HepG2 (cell line): ENCODE data around the gene LAMTOR2. TPM values are rescaled to one million over a fixed set of nuclear protein-coding genes. Genes with fewer than 3 reads are reported as not detected.

Experiments used
- AHR ChIP-seq: IDR thresholded peaks from 2 replicates; pipeline ENCODE4 v1.6.1; 2018; ENCODE audit warnings: missing genetic modification reagents, missing compliant biosample characterization
- ARNT2 ChIP-seq: sonication (generic); formaldehyde crosslinking; IDR thresholded peaks from 2 replicates; pipeline ENCODE4 v1.8.0; 2022; ENCODE audit warnings: mild to moderate bottlenecking, low read depth, missing genetic modification reagents, moderate library complexity
- CEBPG ChIP-seq: IDR thresholded peaks from 2 replicates; pipeline ENCODE4 v1.6.1; 2016
- CHD4 ChIP-seq: fragments of 200-600 bp; sonication (generic); IDR thresholded peaks from 2 replicates; pipeline ENCODE4 v1.7.0; 2017; ENCODE audit warnings: mild to moderate bottlenecking, low read length, borderline replicate concordance
- DMAP1 ChIP-seq: IDR thresholded peaks from 2 replicates; pipeline ENCODE4 v1.6.1; 2016
- HOXA3 ChIP-seq: sonication (generic); formaldehyde crosslinking; IDR thresholded peaks from 2 replicates; pipeline ENCODE4 v1.5.0; 2020; ENCODE audit warnings: missing genetic modification reagents
- ISL2 ChIP-seq: sonication (generic); formaldehyde crosslinking; IDR thresholded peaks from 2 replicates; pipeline ENCODE4 v1.5.0; 2020; ENCODE audit warnings: missing genetic modification reagents
- JUND ChIP-seq: sonication (generic); formaldehyde crosslinking; IDR thresholded peaks from 2 replicates; pipeline ENCODE4 v1.8.0; 2022; ENCODE audit warnings: mild to moderate bottlenecking, missing genetic modification reagents
- KDM2A ChIP-seq: sonication (generic); formaldehyde crosslinking; IDR thresholded peaks from 2 replicates; pipeline ENCODE4 v1.4.0; 2020; ENCODE audit warnings: low read depth, missing genetic modification reagents, borderline replicate concordance
- MAF1 ChIP-seq: sonication (generic); formaldehyde crosslinking; IDR thresholded peaks from 2 replicates; pipeline ENCODE4 v1.5.0; 2020; ENCODE audit warnings: missing genetic modification reagents, borderline replicate concordance
- NFATC3 ChIP-seq: sonication (generic); formaldehyde crosslinking; IDR thresholded peaks from 2 replicates; pipeline ENCODE4 v1.5.1; 2020; ENCODE audit warnings: mild to moderate bottlenecking, missing genetic modification reagents
- NFKB2 ChIP-seq: sonication (generic); formaldehyde crosslinking; IDR thresholded peaks from 2 replicates; pipeline ENCODE4 v1.4.0; 2020; ENCODE audit warnings: missing genetic modification reagents, borderline replicate concordance
- SMYD3 ChIP-seq: sonication (generic); formaldehyde crosslinking; IDR thresholded peaks from 2 replicates; pipeline ENCODE4 v1.8.1; 2023; ENCODE audit warnings: mild to moderate bottlenecking, missing genetic modification reagents
- TARDBP ChIP-seq: sonication (generic); formaldehyde crosslinking; IDR thresholded peaks from 2 replicates; pipeline ENCODE4 v1.8.0; 2022; ENCODE audit warnings: mild to moderate bottlenecking, missing genetic modification reagents
- TOE1 ChIP-seq: sonication (generic); formaldehyde crosslinking; IDR thresholded peaks from 2 replicates; pipeline ENCODE4 v1.4.0; 2020; ENCODE audit warnings: mild to moderate bottlenecking, missing genetic modification reagents
- XBP1 ChIP-seq: sonication (generic); formaldehyde crosslinking; IDR thresholded peaks from 2 replicates; pipeline ENCODE4 v1.5.0; 2020; ENCODE audit warnings: missing genetic modification reagents
- YY1 ChIP-seq: IDR thresholded peaks from 2 replicates; pipeline ENCODE4 v1.6.1; 2011; ENCODE audit warnings: low read length, low read depth, moderate library complexity, mild to moderate bottlenecking; ENCODE audit not compliant: insufficient read depth, insufficient replicate concordance
- ZBTB7B ChIP-seq: sonication (generic); formaldehyde crosslinking; IDR thresholded peaks from 2 replicates; pipeline ENCODE4 v1.4.0; 2020; ENCODE audit warnings: missing genetic modification reagents
- ZFP1 ChIP-seq: IDR thresholded peaks from 2 replicates; pipeline ENCODE4 v1.6.1; 2016
- ZFX ChIP-seq: sonication (generic); formaldehyde crosslinking; IDR thresholded peaks from 2 replicates; pipeline ENCODE4 v1.4.0; 2020; ENCODE audit warnings: mild to moderate bottlenecking, low read depth, missing genetic modification reagents, moderate library complexity
- ZNF30 ChIP-seq: sonication (generic); formaldehyde crosslinking; IDR thresholded peaks from 2 replicates; pipeline ENCODE4 v1.5.0; 2020; ENCODE audit warnings: mild to moderate bottlenecking, missing genetic modification reagents
- ZNF343 ChIP-seq: sonication (generic); formaldehyde crosslinking; IDR thresholded peaks from 2 replicates; pipeline ENCODE4 v1.4.0; 2020; ENCODE audit warnings: mild to moderate bottlenecking, missing genetic modification reagents
- ZNF350 ChIP-seq: sonication (generic); formaldehyde crosslinking; IDR thresholded peaks from 2 replicates; pipeline ENCODE4 v1.4.0; 2020; ENCODE audit warnings: mild to moderate bottlenecking, low read depth, missing genetic modification reagents, borderline replicate concordance
- ZNF501 ChIP-seq: sonication (generic); formaldehyde crosslinking; IDR thresholded peaks from 2 replicates; pipeline ENCODE4 v1.5.1; 2020; ENCODE audit warnings: mild to moderate bottlenecking, moderate library complexity, missing genetic modification reagents
- polyA plus RNA-seq, 8 experiments: library from polyadenylated mRNA; depleted of rRNA in 3 of 8; stranded (reverse) in 7 of 8; unstranded in 1 of 8; fragments of >200 nt; fragmentation: Illumina TruSeq in 4 of 8; extraction: Trizol in 4 of 8; gene quantifications; 2 replicates each; pipeline versions ENCODE4 v1.2.1 to v1.2.3, GENCODE V29; 2011 to 2016; ENCODE audit warnings: low read depth in 4 of 8, missing spikeins in 1 of 8, mixed read lengths in 1 of 8; ENCODE audit not compliant: insufficient read depth in 1 of 8
- total RNA-seq, 5 experiments: library from RNA; depleted of rRNA; stranded (reverse); fragments of >200 nt; fragmentation: Illumina TruSeq; extraction: Trizol; gene quantifications; 2 replicates each; pipeline ENCODE4 v1.2.3, GENCODE V29; 2016; ENCODE audit warnings: low read depth in 1 of 5
- TF ChIP-seq, protein P1 (sequence below): sonication (generic); formaldehyde crosslinking; IDR thresholded peaks from 2 replicates; pipeline ENCODE4 v1.8.0; 2022; ENCODE audit warnings: mild to moderate bottlenecking, missing genetic modification reagents, borderline replicate concordance
- TF ChIP-seq, protein P2 (sequence below): sonication (generic); formaldehyde crosslinking; IDR thresholded peaks from 2 replicates; pipeline ENCODE4 v1.5.0; 2020; ENCODE audit warnings: mild to moderate bottlenecking, missing genetic modification reagents, moderate library complexity

The LAMTOR2 gene
- total and polyA plus RNA-seq, 2 of the 13 experiments (the other 11 are each of a cell fraction or from before 2014, with no cell fraction given) = 36.5 to 66.4 TPM

DNA sequence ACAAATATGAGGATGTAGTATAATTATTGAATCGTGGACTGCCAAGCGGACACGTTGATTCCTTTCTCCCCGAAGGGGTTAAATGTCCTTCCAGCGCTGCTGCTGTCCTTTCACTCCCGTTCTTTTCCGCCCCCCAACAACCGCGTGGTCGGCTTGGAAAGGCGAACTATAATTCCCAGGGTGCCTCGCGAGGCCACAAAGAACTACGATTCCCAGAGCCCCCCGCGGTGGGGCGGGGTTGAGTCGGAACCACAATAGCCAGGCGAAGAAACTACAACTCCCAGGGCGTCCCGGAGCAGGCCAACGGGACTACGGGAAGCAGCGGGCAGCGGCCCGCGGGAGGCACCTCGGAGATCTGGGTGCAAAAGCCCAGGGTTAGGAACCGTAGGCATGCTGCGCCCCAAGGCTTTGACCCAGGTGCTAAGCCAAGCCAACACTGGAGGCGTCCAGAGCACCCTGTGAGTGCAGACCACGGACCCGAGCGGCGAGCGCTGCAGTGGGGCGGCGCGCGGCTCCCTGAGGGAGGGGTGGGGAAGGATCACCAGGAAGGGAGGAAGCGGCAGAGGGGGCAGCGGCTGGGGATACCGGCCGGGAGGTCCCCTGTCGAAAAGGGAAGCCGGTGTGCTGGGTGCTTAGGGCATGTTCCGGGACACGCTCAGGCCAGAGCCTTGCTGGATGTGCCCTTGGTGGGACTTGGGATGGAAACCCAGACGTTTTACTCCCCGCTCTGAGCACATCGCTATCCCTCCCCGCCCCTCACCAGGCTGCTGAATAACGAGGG, at the start of gene LAMTOR2 (continued):
- TF ChIP-seq ZBTB7B (CRISPR knock-in tag) = peak; percentile 45
- peak; percentile 80 for TF ChIP-seq YY1
- no peak; the same call in 1 of the 2 replicates for TF ChIP-seq ZNF343 (CRISPR knock-in tag)
- 0 out of 2 replicates have a peak, but pooled peaks have one; percentile 71 for TF ChIP-seq ZFP1 (CRISPR knock-in tag)
- TF ChIP-seq ZNF30 (CRISPR knock-in tag) = 0 out of 2 replicates have a peak, but pooled peaks have one; percentile 19
- TF ChIP-seq, protein P1, sequence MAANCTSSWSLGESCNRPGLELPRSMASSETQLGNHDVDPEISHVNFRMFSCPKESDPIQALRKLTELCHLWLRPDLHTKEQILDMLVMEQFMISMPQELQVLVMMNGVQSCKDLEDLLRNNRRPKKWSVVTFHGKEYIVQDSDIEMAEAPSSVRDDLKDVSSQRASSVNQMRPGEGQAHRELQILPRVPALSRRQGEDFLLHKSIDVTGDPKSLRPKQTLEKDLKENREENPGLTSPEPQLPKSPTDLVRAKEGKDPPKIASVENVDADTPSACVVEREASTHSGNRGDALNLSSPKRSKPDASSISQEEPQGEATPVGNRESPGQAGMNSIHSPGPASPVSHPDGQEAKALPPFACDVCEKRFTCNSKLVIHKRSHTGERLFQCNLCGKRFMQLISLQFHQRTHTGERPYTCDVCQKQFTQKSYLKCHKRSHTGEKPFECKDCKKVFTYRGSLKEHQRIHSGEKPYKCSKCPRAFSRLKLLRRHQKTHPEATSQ (CRISPR knock-in tag) = peak; percentile 53; the same call in 1 of the 2 replicates
- peak; percentile 84; the same call in 1 of the 2 replicates for TF ChIP-seq ZNF350 (CRISPR knock-in tag)
- TF ChIP-seq CHD4 = no peak
- peak; percentile 57; the same call in 1 of the 2 replicates for TF ChIP-seq ISL2 (CRISPR knock-in tag)
- peak; percentile 75 for TF ChIP-seq TARDBP
- peak; percentile 81; the same call in 1 of the 2 replicates for TF ChIP-seq KDM2A (CRISPR knock-in tag)
- TF ChIP-seq HOXA3 (CRISPR knock-in tag) = peak; percentile 85
- TF ChIP-seq AHR (CRISPR knock-in tag) = peak; percentile 95
- peak; percentile 60; the same call in 1 of the 2 replicates for TF ChIP-seq NFATC3 (CRISPR knock-in tag)
- TF ChIP-seq ZFX (CRISPR knock-in tag) = peak; percentile 92
- TF ChIP-seq MAF1 (CRISPR knock-in tag) = no peak
- TF ChIP-seq DMAP1 = peak; percentile 97
- TF ChIP-seq ZNF501 = peak; percentile 89
- TF ChIP-seq XBP1 = no peak
- TF ChIP-seq JUND = no peak
- TF ChIP-seq CEBPG (CRISPR knock-in tag) = no peak; the same call in 1 of the 2 replicates
- TF ChIP-seq ARNT2 (CRISPR knock-in tag) = peak; percentile 69; the same call in 1 of the 2 replicates
- TF ChIP-seq, protein P2, sequence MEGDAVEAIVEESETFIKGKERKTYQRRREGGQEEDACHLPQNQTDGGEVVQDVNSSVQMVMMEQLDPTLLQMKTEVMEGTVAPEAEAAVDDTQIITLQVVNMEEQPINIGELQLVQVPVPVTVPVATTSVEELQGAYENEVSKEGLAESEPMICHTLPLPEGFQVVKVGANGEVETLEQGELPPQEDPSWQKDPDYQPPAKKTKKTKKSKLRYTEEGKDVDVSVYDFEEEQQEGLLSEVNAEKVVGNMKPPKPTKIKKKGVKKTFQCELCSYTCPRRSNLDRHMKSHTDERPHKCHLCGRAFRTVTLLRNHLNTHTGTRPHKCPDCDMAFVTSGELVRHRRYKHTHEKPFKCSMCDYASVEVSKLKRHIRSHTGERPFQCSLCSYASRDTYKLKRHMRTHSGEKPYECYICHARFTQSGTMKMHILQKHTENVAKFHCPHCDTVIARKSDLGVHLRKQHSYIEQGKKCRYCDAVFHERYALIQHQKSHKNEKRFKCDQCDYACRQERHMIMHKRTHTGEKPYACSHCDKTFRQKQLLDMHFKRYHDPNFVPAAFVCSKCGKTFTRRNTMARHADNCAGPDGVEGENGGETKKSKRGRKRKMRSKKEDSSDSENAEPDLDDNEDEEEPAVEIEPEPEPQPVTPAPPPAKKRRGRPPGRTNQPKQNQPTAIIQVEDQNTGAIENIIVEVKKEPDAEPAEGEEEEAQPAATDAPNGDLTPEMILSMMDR (CRISPR knock-in tag) = peak; percentile 19
- TF ChIP-seq SMYD3 (CRISPR knock-in tag) = 0 out of 2 replicates have a peak, but pooled peaks have one; percentile 53
- TF ChIP-seq NFKB2 = peak; percentile 41; the same call in 1 of the 2 replicates
- TF ChIP-seq TOE1 (CRISPR knock-in tag) = no peak; the same call in 1 of the 2 replicates
